Nephron (organoid): Measurements from ENCODE around the gene ZIC5.
A peak's percentile ranks its signal among the peaks of the same experiment; 100 is the strongest.

Source experiments
- H3K27ac Mint-ChIP-seq, 3 experiments: 2 replicates each; pipeline ENCODE4 v1.8.0; 2020; ENCODE audit warnings: mixed read lengths in 3 of 3, mild to moderate bottlenecking in 2 of 3, moderate library complexity in 1 of 3
- H3K27me3 Mint-ChIP-seq: 2 replicates; pipeline ENCODE4 v1.8.0; 2021; ENCODE audit warnings: low read depth, mild to moderate bottlenecking, moderate library complexity, mixed read lengths
- H3K36me3 Mint-ChIP-seq: 2 replicates; pipeline ENCODE4 v1.8.0; 2020; ENCODE audit warnings: low read depth, mixed read lengths
- H3K4me1 Mint-ChIP-seq: 2 replicates; pipeline ENCODE4 v1.8.0; 2020; ENCODE audit warnings: mixed read lengths
- H3K4me3 Mint-ChIP-seq, 3 experiments: 2 replicates each; pipeline ENCODE4 v1.8.0; 2020; ENCODE audit warnings: mild to moderate bottlenecking in 3 of 3, mixed read lengths in 3 of 3, moderate library complexity in 2 of 3
- H3K9me3 Mint-ChIP-seq: 2 replicates; pipeline ENCODE4 v1.8.0; 2020; ENCODE audit warnings: mixed read lengths
- TF ChIP-seq, protein P1 (sequence below), 3 experiments: fragments of 200-600 bp; sonication (generic); IDR thresholded peaks; one replicate each; pipeline ENCODE4 v1.5.0; 2021; ENCODE audit warnings: antibody characterized with exemption in 3 of 3; ENCODE audit not compliant: unreplicated experiment in 3 of 3

The ZIC5 gene

DNA sequence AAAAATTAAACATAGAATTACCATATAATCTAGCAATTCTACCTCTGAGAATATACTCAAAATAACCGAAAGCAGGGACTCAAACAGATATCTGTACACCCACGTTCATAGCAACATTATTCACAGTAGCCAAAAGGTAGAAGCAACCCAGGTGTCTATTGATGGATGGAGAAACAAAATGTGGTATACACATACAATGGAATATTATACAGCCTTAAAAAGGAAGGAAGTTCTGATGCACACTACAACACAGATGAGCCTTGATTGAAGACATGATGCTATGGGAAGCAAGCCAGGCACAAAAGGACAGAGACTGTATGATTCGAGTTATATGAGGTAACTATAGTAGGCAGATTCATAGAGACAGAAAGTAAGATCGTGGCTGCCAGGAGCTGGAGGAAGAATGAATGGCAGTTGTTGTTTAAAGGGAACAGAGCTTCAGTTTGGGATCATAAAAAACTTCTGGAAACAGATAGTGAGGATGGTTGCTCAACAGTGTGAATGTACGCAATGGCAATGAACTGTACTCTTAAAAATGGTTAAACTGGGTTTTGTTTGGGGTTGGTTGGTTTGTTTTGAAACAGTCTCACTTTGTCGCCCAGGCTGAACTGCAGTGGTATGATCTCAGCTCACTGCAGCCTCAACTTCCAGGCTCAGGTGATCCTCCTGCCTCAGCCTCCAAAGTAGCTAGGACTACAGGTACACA, 47.5 kb downstream of the ZIC5 start:
- peaks cover 42% of the 10 kb centered on the region for H3K27me3 Mint-ChIP-seq
- H3K27ac Mint-ChIP-seq = no peak overlapping the region
- H3K4me3 Mint-ChIP-seq = no peak overlapping the region
- H3K36me3 Mint-ChIP-seq = no peaks in the 10 kb centered on the region
- TF ChIP-seq, protein P1, sequence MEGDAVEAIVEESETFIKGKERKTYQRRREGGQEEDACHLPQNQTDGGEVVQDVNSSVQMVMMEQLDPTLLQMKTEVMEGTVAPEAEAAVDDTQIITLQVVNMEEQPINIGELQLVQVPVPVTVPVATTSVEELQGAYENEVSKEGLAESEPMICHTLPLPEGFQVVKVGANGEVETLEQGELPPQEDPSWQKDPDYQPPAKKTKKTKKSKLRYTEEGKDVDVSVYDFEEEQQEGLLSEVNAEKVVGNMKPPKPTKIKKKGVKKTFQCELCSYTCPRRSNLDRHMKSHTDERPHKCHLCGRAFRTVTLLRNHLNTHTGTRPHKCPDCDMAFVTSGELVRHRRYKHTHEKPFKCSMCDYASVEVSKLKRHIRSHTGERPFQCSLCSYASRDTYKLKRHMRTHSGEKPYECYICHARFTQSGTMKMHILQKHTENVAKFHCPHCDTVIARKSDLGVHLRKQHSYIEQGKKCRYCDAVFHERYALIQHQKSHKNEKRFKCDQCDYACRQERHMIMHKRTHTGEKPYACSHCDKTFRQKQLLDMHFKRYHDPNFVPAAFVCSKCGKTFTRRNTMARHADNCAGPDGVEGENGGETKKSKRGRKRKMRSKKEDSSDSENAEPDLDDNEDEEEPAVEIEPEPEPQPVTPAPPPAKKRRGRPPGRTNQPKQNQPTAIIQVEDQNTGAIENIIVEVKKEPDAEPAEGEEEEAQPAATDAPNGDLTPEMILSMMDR (IDR thresholded peaks at IDR 0.05; ENCODE audit: unreplicated experiment in 3 of 3) = no peak
- H3K4me1 Mint-ChIP-seq = peaks cover 8% of the 10 kb centered on the region
- H3K9me3 Mint-ChIP-seq = no peaks in the 10 kb centered on the region

DNA sequence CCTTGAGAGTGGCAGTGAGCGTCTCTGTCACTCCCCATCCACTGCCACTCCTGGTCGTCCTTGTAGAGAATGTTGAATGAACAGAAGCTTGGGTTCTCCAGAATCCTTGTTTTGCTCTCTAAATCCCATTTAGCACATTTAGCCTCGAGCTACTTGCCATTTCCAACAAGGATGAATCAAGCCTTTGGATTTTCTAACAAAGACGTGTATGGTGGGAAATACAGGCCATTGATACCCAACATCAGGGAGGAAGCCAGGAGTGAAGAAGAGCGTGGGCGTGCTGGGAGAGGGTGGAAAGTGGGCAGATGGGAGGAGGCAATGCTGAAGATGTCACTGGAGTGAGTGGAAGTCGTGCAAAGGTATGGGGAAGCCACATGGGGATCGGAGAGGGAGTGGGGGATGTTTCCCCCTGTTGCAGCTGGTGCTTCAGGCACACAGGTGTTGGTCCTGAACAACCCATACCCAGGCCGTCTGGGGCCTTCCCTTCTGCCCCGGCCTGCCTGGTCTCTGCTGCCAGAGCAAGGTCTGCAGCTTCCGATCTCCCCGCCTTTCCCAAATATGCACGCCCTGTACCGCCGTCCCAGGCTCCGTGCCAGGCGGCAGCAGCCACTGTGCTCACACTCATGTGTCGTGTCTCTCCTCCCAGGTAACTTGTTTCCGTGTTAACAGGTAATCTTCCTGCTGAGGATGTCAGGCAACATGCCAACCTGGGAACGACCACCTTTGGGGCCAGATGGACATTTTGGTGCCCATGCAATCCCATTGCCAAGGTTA, 48.7 kb downstream of the ZIC5 start:
- H3K9me3 Mint-ChIP-seq = no peaks in the 10 kb centered on the region
- no peak overlapping the region for H3K27ac Mint-ChIP-seq
- TF ChIP-seq, protein P1 (IDR thresholded peaks at IDR 0.05; ENCODE audit: unreplicated experiment in 3 of 3) = no peak
- peaks cover 49% of the 10 kb centered on the region for H3K27me3 Mint-ChIP-seq
- peaks cover 8% of the 10 kb centered on the region for H3K4me1 Mint-ChIP-seq
- H3K36me3 Mint-ChIP-seq = no peaks in the 10 kb centered on the region
- H3K4me3 Mint-ChIP-seq = no peak overlapping the region

DNA sequence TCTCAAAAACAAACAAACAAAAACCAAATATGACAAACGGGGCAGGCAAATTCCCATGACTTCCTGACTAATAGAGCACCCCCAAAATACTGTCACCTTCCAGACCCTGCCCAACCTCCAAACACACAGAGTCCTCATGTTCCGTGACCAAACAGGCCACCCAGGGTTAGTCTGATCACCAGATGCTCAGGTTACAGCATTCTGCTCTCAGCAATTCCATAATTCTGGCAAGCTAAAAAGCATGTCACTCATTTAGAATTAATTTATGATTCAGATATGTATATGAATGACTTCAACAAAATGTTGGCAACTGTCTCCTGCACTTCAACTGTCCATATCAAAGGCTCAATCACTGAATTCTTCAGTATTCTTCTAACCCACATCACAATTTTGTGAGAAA, 52.4 kb downstream of the ZIC5 start:
- Mint-ChIP-seq H3K36me3 (no peaks in the 10 kb centered on the region), H3K9me3 (no peaks in the 10 kb centered on the region), H3K27me3 (peaks cover 36% of the 10 kb centered on the region), H3K27ac (no peak overlapping the region), H3K4me1 (no peaks in the 10 kb centered on the region), H3K4me3 (no peak overlapping the region)
- TF ChIP-seq, protein P1 (IDR thresholded peaks at IDR 0.05; ENCODE audit: unreplicated experiment in 3 of 3) = no peak

DNA sequence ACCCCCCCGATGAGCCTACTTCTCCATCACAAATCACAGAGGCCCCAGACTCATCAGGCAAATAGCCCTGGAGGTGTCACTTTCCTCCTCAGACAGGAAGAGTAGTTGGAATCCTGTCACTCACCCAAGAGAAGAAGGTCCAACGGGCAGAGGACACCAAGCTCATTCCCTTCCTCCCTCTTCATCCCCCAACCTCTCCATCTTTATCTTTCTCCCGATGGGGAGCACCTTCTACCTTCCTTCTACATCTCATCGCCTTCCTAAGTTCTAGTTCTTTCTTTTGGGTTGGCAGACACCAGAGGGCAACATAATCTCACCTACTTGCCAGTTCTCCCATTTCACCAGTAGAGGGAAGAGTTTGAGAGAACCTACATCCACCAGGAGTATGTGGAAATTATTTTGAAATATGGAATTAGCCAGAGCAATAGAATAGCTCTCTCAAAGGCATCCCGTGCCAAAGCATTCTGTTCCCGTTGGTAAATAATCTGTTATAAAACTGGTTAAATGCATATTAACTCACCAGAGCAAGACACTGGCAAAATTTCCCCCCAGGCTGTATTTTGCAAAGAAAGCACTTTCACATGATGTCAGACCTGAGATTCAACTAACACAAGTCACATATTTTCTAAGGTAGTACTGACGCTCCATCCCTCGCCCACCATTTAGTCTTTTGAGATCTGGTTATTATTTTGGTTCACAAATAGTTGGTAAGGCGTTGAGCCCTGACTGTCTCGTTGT, 55.0 kb downstream of the ZIC5 start:
- no peak overlapping the region for H3K27ac Mint-ChIP-seq
- no peaks in the 10 kb centered on the region for H3K9me3 Mint-ChIP-seq
- H3K36me3 Mint-ChIP-seq = no peaks in the 10 kb centered on the region
- peaks cover 37% of the 10 kb centered on the region for H3K27me3 Mint-ChIP-seq
- no peak overlapping the region for H3K4me3 Mint-ChIP-seq
- H3K4me1 Mint-ChIP-seq = peaks cover 6% of the 10 kb centered on the region
- TF ChIP-seq, protein P1 (IDR thresholded peaks at IDR 0.05; ENCODE audit: unreplicated experiment in 3 of 3) = peak; percentile 75 to 92 (median 89)

DNA sequence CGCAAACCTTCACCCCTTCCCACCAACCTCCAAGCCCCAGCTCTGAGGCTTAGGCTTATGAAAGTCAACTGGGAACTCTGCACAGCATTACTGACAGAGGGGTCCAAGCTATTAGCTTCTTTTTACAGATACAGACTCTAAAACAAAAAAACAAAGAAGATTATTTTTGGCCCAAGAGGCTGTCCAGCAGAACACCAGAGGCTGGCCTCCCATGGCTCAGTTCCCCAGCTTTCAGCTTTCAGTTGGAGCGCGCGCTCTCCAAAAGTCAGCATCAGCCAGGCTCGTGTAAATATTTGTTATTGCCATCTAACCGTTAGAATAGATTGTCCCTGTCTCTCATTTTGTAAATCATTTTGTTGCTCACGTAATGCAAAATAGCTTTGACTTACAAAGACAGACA, 58.4 kb downstream of the ZIC5 start:
- Mint-ChIP-seq H3K9me3 (peaks cover 2% of the 10 kb centered on the region), H3K27ac (no peak overlapping the region), H3K4me3 (no peak overlapping the region), H3K27me3 (peaks cover 47% of the 10 kb centered on the region), H3K4me1 (peaks cover 10% of the 10 kb centered on the region), H3K36me3 (no peaks in the 10 kb centered on the region)
- TF ChIP-seq, protein P1 (IDR thresholded peaks at IDR 0.05; ENCODE audit: unreplicated experiment in 3 of 3) = no peak
